ENCODE results near the gene DOCK3.

Gene DOCK3

DNA sequence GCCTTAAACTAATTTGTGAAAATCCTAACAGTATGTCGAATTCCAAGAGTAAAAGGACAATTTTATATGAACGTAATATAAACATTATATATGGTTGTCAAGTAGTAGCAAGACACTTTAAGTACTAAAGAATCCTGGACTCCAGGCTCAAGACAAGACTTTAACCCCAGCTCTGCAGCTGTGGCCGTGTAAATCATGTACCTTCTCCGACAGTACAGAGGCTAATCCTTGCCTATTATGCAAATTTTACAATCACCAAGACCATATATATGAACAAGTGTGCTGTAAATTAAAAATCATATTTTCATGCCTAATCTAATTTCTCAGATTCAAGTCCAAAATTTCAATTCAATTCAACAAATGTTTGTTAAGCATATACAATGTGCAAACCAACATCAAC, 752.2 kb downstream of the DOCK3 start:
- DNase-seq (ENCODE audit: low spot score) = no peak

DNA sequence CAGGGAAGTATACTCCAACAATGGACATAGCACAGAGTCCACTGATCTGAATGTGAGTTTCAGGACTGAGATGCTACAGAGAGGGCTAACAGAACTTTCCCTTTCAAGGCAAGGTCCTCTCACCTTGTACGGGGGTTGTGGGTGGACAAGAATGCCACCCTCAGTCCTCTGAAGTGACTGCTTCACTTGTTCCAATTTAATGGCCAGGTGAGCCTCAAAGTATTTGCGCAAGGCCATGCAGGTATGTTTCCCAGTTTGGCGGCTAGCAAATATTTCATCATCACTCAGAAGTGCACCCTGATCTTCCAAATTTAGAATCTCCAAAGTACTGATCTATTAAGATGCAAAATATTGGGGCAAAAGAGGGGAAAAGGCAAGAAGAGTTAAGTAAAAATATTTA, 754.4 kb downstream of the DOCK3 start:
- no peak for DNase-seq (ENCODE audit: low spot score)
